ENCODE results near the gene MPEG1. TPM values are rescaled to one million over a fixed set of nuclear protein-coding genes. Genes with fewer than 3 reads are reported as not detected.

MPEG1 gene
- total RNA-seq, 2 experiments from 2014 or later = 2.8 to 2.9 TPM

DNA sequence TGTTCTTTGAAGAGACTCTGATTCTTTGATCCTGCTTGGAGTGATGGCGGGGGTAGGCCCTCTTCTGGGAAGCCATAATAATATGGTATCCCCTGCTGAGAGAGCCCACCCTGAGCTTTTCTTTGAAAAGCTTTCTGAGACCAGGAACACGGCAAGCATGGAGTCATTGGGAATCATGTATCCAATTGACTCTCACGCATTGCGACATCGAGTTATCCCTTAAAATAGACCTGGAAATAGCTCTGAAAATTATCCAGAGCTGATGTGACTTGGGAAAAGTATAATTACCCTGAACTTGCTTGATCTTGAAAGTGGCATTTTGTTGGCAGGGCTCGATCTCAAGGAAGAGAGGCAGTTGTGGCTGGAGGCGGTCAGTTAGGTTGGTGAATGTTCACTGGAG lies 36.8 kb upstream of the MPEG1 start:
- POLR2A ChIA-PET = no interaction called here
- ATAC-seq (ENCODE audit: poor library complexity) = no peak
- no peak overlapping the region for H3K27ac Mint-ChIP-seq
- H3K36me3 ChIP-seq (ENCODE audit: insufficient read depth, low read length) = no peaks in the 10 kb centered on the region
- no peaks in the 10 kb centered on the region for H3K9me3 Mint-ChIP-seq
- CTCF ChIA-PET = interaction anchor here (1.0 kb wide), 1 partner anchor 78 kb away, joined by 4 read pairs; the partner anchor contains the start of gene DTX4
- H3K27me3 ChIP-seq (ENCODE audit: control insufficient read depth in 1 of 2, insufficient read depth in 2 of 2, low read length in 2 of 2) = no peaks in the 10 kb centered on the region
- peaks cover 43% of the 10 kb centered on the region for H3K4me1 Mint-ChIP-seq (ENCODE audit: low read depth)
- H3K9me3 ChIP-seq (ENCODE audit: control insufficient read depth in 1 of 2, insufficient read depth in 1 of 2, low read length in 2 of 2) = no peaks in the 10 kb centered on the region
- intact Hi-C loops (cut with DNase I, micrococcal nuclease) = no loop called here
- TF ChIP-seq, protein P1, sequence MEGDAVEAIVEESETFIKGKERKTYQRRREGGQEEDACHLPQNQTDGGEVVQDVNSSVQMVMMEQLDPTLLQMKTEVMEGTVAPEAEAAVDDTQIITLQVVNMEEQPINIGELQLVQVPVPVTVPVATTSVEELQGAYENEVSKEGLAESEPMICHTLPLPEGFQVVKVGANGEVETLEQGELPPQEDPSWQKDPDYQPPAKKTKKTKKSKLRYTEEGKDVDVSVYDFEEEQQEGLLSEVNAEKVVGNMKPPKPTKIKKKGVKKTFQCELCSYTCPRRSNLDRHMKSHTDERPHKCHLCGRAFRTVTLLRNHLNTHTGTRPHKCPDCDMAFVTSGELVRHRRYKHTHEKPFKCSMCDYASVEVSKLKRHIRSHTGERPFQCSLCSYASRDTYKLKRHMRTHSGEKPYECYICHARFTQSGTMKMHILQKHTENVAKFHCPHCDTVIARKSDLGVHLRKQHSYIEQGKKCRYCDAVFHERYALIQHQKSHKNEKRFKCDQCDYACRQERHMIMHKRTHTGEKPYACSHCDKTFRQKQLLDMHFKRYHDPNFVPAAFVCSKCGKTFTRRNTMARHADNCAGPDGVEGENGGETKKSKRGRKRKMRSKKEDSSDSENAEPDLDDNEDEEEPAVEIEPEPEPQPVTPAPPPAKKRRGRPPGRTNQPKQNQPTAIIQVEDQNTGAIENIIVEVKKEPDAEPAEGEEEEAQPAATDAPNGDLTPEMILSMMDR (IDR thresholded peaks at IDR 0.05) = no peak
- no peak for DNase-seq
- no peak overlapping the region for H3K4me3 ChIP-seq (ENCODE audit: low read length)
- H3K4me1 ChIP-seq (ENCODE audit: insufficient read depth, low read length) = peaks cover 8% of the 10 kb centered on the region
- H3K4me3 Mint-ChIP-seq = no peak overlapping the region
- H3K27me3 Mint-ChIP-seq = no peaks in the 10 kb centered on the region
- H3K36me3 Mint-ChIP-seq (ENCODE audit: low read depth) = no peaks in the 10 kb centered on the region
- H3K27ac ChIP-seq (ENCODE audit: low read depth in 1 of 2, low read length in 2 of 2) = no peak overlapping the region

GRCh38 chr11:59247531-59248227 lies 35.0 kb upstream of the MPEG1 start:
- POLR2A ChIA-PET = interaction anchor here (0.7 to 1.3 kb wide), 2 partner anchors 30 to 37 kb away, joined by 3 read pairs; no protein-coding TSS in a partner anchor

DNA sequence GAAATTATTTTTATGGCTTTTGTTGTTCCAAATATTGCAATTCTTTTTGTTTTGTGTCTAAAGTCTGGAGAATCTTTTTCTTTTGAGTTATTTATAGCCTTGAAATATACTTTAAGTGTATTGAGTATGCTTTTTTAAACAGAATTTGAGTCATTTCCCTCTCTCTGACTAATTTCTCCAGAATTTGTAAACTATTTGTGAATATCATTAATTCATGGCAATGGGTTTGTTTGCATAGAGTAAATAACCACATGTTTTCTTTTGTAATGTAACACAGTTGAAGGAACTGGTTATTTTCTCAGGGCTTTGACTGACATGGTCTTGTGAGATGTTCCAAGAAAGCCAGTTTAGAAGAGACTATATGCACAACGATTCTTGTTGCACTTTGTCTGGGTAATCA lies 30.9 kb upstream of the MPEG1 start:
- ChIA-PET POLR2A (no interaction called here), CTCF (no interaction called here)
- intact Hi-C loops (cut with DNase I, micrococcal nuclease) = no loop called here
- Mint-ChIP-seq H3K4me1 (ENCODE audit: low read depth) (peaks cover 23% of the 10 kb centered on the region), H3K36me3 (ENCODE audit: low read depth) (no peaks in the 10 kb centered on the region), H3K9me3 (no peaks in the 10 kb centered on the region), H3K4me3 (no peak overlapping the region), H3K27me3 (no peaks in the 10 kb centered on the region), H3K27ac (no peak overlapping the region)
- Histone ChIP-seq H3K4me3 (ENCODE audit: low read length) (no peak overlapping the region), H3K36me3 (ENCODE audit: insufficient read depth, low read length) (no peaks in the 10 kb centered on the region), H3K9me3 (ENCODE audit: control insufficient read depth in 1 of 2, insufficient read depth in 1 of 2, low read length in 2 of 2) (no peaks in the 10 kb centered on the region), H3K27ac (ENCODE audit: low read depth in 1 of 2, low read length in 2 of 2) (no peak overlapping the region), H3K4me1 (ENCODE audit: insufficient read depth, low read length) (peaks cover 8% of the 10 kb centered on the region), H3K27me3 (ENCODE audit: control insufficient read depth in 1 of 2, insufficient read depth in 2 of 2, low read length in 2 of 2) (no peaks in the 10 kb centered on the region)
- TF ChIP-seq, protein P1 (IDR thresholded peaks at IDR 0.05) = no peak
- DNase-seq = no peak
- no peak for ATAC-seq (ENCODE audit: poor library complexity)

More at GRCh38 chr11:59247531-59248227, 35.0 kb upstream of the MPEG1 start:
- H3K36me3 ChIP-seq (ENCODE audit: insufficient read depth, low read length) = no peaks in the 10 kb centered on the region
- DNase-seq = peak in 3 of 14 experiments; percentile 44 to 76 (median 48)
- peak; percentile 70 for ATAC-seq (ENCODE audit: poor library complexity)
- H3K9me3 ChIP-seq (ENCODE audit: control insufficient read depth in 1 of 2, insufficient read depth in 1 of 2, low read length in 2 of 2) = no peaks in the 10 kb centered on the region
- no peak overlapping the region for H3K4me3 ChIP-seq (ENCODE audit: low read length)
- no peaks in the 10 kb centered on the region for H3K27me3 ChIP-seq (ENCODE audit: control insufficient read depth in 1 of 2, insufficient read depth in 2 of 2, low read length in 2 of 2)
- H3K4me1 ChIP-seq (ENCODE audit: insufficient read depth, low read length) = peaks cover 8% of the 10 kb centered on the region
- TF ChIP-seq, protein P1 (IDR thresholded peaks at IDR 0.05) = no peak
- Mint-ChIP-seq H3K9me3 (no peaks in the 10 kb centered on the region), H3K27ac (peak overlapping the region; percentile 22), H3K27me3 (no peaks in the 10 kb centered on the region), H3K4me3 (peak overlapping the region; percentile 47), H3K36me3 (ENCODE audit: low read depth) (no peaks in the 10 kb centered on the region), H3K4me1 (ENCODE audit: low read depth) (peaks cover 43% of the 10 kb centered on the region)
- CTCF ChIA-PET = no interaction called here
- intact Hi-C loops (cut with DNase I, micrococcal nuclease) = no loop called here
- H3K27ac ChIP-seq (ENCODE audit: low read depth in 1 of 2, low read length in 2 of 2) = no peak overlapping the region
